ENCODE results near the gene CCNYL1.
A peak's percentile ranks its signal among the peaks of the same experiment; 100 is the strongest.

Gene CCNYL1

DNA sequence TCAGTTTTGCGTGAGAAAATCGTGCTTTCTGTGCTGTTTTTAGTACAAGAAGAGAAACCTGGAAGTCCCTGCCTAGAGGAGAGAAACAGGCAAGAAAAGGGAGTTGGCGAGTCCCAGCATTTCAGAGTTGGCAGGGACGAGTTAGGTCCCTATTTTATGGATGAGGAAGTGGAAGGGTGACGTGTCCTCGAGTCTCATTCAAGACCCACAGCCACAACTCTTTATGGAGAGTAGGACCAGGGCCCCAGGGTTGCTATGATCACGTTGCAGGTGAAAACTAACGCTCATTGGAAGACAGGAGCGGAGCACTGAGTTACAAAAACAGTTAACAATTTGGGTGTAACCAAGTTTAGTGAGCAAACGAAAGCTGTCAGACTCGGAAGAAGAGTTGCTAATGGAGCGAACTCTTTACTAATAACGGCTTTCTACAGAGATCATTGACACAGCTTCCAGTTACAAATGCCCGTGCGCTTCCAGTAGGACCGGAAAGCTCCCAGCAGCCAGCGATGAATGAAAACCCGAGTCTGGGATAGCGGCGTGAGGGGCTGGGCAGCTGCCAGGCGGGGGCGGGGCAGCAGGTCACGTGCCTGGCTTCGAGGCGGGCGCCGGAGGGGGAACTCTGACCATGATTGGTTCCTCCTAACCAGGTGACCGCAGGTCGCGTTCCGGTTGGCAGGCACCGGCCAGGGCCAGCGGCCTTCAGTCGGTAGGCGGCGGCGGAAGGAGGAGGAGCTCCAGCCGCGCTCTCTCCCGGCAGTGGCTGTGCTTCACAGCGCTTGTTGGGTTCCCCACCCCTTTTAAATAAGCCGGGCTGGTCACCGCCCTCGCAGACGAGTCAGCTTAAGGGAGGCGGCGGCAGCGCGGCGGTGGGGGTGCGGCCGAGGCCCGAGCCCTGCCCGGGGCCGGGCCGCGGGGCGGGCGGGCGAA, at the start of gene CCNYL1:
CCNYL1 (plus strand) TSS at position 827 of the 927 bp plus-strand sequence. CDS start 257 bp downstream, outside the sequence.
- no peak for TF ChIP-seq Cebpa-rat (IDR thresholded peaks at IDR 0.05)
- Histone ChIP-seq H3K9me3 (no peaks in the 10 kb centered on the region), H3K27me3 (no peaks in the 10 kb centered on the region), H4K20me1 (peaks cover 12% of the 10 kb centered on the region; the same call in 1 of the 2 replicates), H3K4me3 (peak within 1 kb of the TSS; percentile 93), H3K36me3 (peaks cover 7% of the 10 kb centered on the region; the same call in 1 of the 2 replicates), H3K27ac (peak within 1 kb of the TSS; percentile 82), H3K4me2 (peak within 1 kb of the TSS; percentile 85), H3K9ac (peak within 1 kb of the TSS; percentile 88), H3K4me1 (peaks cover 19% of the 10 kb centered on the region)

DNA sequence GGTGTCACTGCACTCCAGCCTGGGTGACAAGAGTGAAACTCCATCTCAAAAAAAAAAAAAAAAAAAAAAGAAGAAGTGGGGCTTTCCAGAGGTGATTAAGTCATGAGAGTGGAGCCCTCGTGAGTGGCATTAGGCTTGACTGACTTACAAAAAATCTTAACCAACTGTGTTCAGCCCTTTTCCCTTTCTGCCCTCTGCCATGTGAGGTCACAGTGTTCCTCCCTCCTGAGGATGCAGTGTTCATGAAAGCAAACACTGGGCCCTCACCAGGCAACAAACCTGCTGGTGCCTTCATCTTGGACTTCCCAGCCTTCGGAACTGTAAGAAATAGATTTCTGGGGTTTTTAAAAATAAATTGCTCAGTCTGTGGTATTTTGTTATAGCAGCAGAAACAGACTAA, 49.2 kb upstream of the CCNYL1 start:
- Histone ChIP-seq H3K9ac (no peak overlapping the region), H3K27ac (no peak overlapping the region), H3K27me3 (no peaks in the 10 kb centered on the region), H3K4me3 (no peak overlapping the region), H4K20me1 (no peaks in the 10 kb centered on the region), H3K4me1 (peaks cover 2% of the 10 kb centered on the region), H3K36me3 (no peaks in the 10 kb centered on the region), H3K9me3 (no peaks in the 10 kb centered on the region), H3K4me2 (no peak overlapping the region)
- no peak for TF ChIP-seq Cebpa-rat (IDR thresholded peaks at IDR 0.05)

- H3K4me2 ChIP-seq: no peak overlapping the region
- peaks cover 5% of the 10 kb centered on the region for H3K4me1 ChIP-seq
- H3K9me3 ChIP-seq: no peaks in the 10 kb centered on the region
- no peak overlapping the region for H3K27ac ChIP-seq
- H3K9ac ChIP-seq: no peak overlapping the region
- H3K4me3 ChIP-seq: no peak overlapping the region
- no peaks in the 10 kb centered on the region for H3K36me3 ChIP-seq
- no peaks in the 10 kb centered on the region for H4K20me1 ChIP-seq
- no peak for TF ChIP-seq Cebpa-rat (IDR thresholded peaks at IDR 0.05)
- H3K27me3 ChIP-seq: no peaks in the 10 kb centered on the region
These were observed 47.4 kb upstream of the CCNYL1 start for GRCh38 chr2:207663870-207664545.

DNA sequence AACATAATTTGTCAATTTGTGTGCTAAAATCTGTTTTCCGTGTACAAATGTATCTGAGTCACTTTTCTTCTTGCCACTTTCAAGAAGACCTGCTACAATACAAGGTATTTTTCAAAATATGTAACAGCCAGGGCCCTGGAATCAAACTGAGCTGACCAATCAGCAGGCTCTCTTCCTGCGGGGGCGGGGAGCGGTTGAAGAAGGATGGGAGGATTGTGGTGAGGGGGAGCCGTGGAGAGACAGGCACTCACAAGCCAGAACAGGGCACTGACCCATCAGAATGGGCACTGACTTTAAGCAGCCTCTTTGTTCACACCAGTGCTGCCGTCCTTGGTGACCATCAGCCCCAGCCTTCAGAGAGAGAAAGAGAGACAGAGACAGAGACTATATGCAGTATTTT, 40.6 kb upstream of the CCNYL1 start:
- TF ChIP-seq Cebpa-rat (IDR thresholded peaks at IDR 0.05): no peak
- Histone ChIP-seq H3K27ac (no peak overlapping the region), H3K4me1 (peaks cover 7% of the 10 kb centered on the region), H3K4me3 (no peak overlapping the region), H3K9ac (no peak overlapping the region), H3K9me3 (no peaks in the 10 kb centered on the region), H3K4me2 (no peak overlapping the region), H4K20me1 (no peaks in the 10 kb centered on the region), H3K36me3 (no peaks in the 10 kb centered on the region), H3K27me3 (no peaks in the 10 kb centered on the region)

DNA sequence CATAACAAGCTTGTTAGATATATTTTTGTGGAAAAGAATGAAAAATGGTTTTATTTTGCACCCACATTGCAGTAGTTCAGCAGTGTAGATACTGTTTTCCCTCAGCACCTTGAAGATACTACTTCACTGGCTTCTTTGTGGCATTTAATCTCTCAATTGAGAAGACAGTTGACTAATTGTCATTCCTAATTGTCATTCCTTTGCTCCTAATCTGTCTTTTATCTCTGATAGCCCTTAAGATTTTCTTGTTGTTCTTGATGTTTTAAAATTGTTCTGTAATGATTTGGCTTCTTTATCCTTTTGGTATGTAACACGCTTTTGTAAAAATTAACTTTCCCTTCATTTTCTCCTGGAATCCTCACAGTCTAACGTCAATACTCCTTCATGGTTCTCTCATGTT, 38.0 kb upstream of the CCNYL1 start:
- H3K4me1 ChIP-seq: peaks cover 19% of the 10 kb centered on the region
- no peak overlapping the region for H3K4me2 ChIP-seq
- no peak overlapping the region for H3K4me3 ChIP-seq
- no peaks in the 10 kb centered on the region for H3K36me3 ChIP-seq
- H3K9ac ChIP-seq: no peak overlapping the region
- no peak for TF ChIP-seq Cebpa-rat (IDR thresholded peaks at IDR 0.05)
- H4K20me1 ChIP-seq: no peaks in the 10 kb centered on the region
- no peaks in the 10 kb centered on the region for H3K9me3 ChIP-seq
- no peak overlapping the region for H3K27ac ChIP-seq
- no peaks in the 10 kb centered on the region for H3K27me3 ChIP-seq

- Histone ChIP-seq H3K27ac (no peak overlapping the region), H3K36me3 (no peaks in the 10 kb centered on the region), H3K27me3 (no peaks in the 10 kb centered on the region), H3K4me2 (no peak overlapping the region), H3K4me1 (peaks cover 19% of the 10 kb centered on the region), H4K20me1 (no peaks in the 10 kb centered on the region), H3K9me3 (no peaks in the 10 kb centered on the region), H3K4me3 (no peak overlapping the region), H3K9ac (no peak overlapping the region)
- no peak for TF ChIP-seq Cebpa-rat (IDR thresholded peaks at IDR 0.05)
These were observed 37.1 kb upstream of the CCNYL1 start for GRCh38 chr2:207674266-207674774.

GRCh38 chr2:207674826-207675225, 36.6 kb upstream of the CCNYL1 start:
- Histone ChIP-seq H3K9me3 (no peaks in the 10 kb centered on the region), H3K4me2 (no peak overlapping the region), H3K4me1 (peaks cover 19% of the 10 kb centered on the region), H4K20me1 (no peaks in the 10 kb centered on the region), H3K9ac (no peak overlapping the region), H3K36me3 (no peaks in the 10 kb centered on the region), H3K27me3 (no peaks in the 10 kb centered on the region), H3K4me3 (no peak overlapping the region), H3K27ac (no peak overlapping the region)
- no peak for TF ChIP-seq Cebpa-rat (IDR thresholded peaks at IDR 0.05)

DNA sequence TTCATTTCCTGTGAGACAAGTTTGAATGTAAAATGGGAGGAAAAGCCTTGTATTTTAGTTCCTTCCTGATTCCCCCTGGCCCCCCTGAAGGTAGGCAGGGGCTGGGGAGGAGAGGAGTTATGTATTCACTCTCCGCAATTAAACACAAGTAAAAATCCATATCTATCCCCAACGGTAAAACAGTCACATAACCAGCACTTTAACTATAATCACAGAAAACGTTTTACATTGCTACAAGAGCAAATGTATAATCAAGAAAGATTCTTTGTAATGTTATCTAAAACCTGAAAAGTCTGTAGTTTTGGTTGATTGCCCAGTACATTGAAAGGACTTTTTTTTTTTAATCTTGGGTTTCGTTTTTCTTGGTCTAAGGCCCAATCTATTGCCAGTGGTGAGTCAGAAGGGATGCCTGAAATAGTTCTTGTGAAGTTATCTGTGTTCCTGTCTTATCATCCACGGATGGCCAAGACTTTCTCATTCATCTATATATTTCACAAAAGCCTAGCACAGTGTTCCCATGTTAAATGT, 34.5 kb upstream of the CCNYL1 start:
- H3K36me3 ChIP-seq: no peaks in the 10 kb centered on the region
- no peaks in the 10 kb centered on the region for H3K9me3 ChIP-seq
- H4K20me1 ChIP-seq: no peaks in the 10 kb centered on the region
- H3K4me3 ChIP-seq: no peak overlapping the region
- peaks cover 19% of the 10 kb centered on the region for H3K4me1 ChIP-seq
- no peaks in the 10 kb centered on the region for H3K27me3 ChIP-seq
- H3K9ac ChIP-seq: peak overlapping the region; percentile 34; the same call in 1 of the 2 replicates
- no peak for TF ChIP-seq Cebpa-rat (IDR thresholded peaks at IDR 0.05)
- H3K27ac ChIP-seq: peak overlapping the region; percentile 60
- peak overlapping the region; percentile 66 for H3K4me2 ChIP-seq

DNA sequence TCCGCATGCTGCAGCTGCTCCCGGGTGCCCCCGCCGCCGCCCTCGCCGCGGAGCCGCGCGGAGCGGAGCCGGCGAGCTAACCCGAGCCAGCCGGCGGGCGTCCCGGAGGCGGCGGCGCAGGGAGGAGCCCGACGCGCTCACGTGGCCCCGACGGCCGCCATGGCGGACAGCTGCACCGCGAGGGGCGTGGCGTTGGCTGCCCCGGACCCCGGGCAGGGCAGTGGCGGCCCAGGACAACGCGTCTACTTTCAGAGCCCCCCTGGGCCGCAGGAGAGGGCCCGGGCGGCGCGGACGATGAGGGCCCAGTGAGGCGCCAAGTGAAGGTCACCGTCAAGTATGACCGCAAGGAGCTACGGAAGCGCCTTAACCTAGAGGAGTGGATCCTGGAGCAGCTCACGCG, 30.0 kb upstream of the CCNYL1 start:
- no peak overlapping the region for H3K27ac ChIP-seq
- H3K4me1 ChIP-seq: peaks cover 13% of the 10 kb centered on the region
- H3K4me2 ChIP-seq: no peak overlapping the region
- H3K36me3 ChIP-seq: no peaks in the 10 kb centered on the region
- no peak overlapping the region for H3K4me3 ChIP-seq
- H3K9me3 ChIP-seq: peaks cover 3% of the 10 kb centered on the region; the same call in 1 of the 2 replicates
- no peak for TF ChIP-seq Cebpa-rat (IDR thresholded peaks at IDR 0.05)
- H3K9ac ChIP-seq: no peak overlapping the region
- H3K27me3 ChIP-seq: no peaks in the 10 kb centered on the region
- no peaks in the 10 kb centered on the region for H4K20me1 ChIP-seq
